Loucy (cell line): ENCODE measurements around the gene OSGIN1.

Experiments used
- H2AFZ ChIP-seq: fragments of 200-600 bp; sonication (generic); 2 replicates; pipeline ENCODE4 v1.6.0; 2016; ENCODE audit warnings: antibody characterized with exemption, mild to moderate bottlenecking, low read length, moderate library complexity
- H3F3A ChIP-seq: fragments of 200-600 bp; 2 replicates; pipeline ENCODE4 v1.6.0; 2016; ENCODE audit warnings: antibody characterized with exemption, low read depth, mild to moderate bottlenecking
- H3K27me3 ChIP-seq: fragments of 200-600 bp; sonication (generic); 2 replicates; pipeline ENCODE4 v1.6.1; 2014; ENCODE audit warnings: low read length, mild to moderate bottlenecking; ENCODE audit not compliant: insufficient read depth, poor library complexity, severe bottlenecking
- H3K36me3 ChIP-seq: fragments of 200-600 bp; sonication (generic); 2 replicates; pipeline ENCODE4 v1.6.1; 2016; ENCODE audit warnings: low read length; ENCODE audit not compliant: insufficient read depth
- H3K4me1 ChIP-seq: fragments of 200-600 bp; sonication (generic); 2 replicates; pipeline ENCODE4 v1.5.1; 2014; ENCODE audit warnings: low read length, mild to moderate bottlenecking; ENCODE audit not compliant: insufficient read depth, poor library complexity, severe bottlenecking
- H3K4me2 ChIP-seq: fragments of 200-600 bp; sonication (generic); 2 replicates; pipeline ENCODE4 v1.6.0; 2014; ENCODE audit warnings: antibody characterized with exemption, low read length, low read depth, mild to moderate bottlenecking; ENCODE audit not compliant: poor library complexity, severe bottlenecking
- H3K4me3 ChIP-seq: fragments of 200-600 bp; sonication (generic); 2 replicates; pipeline ENCODE4 v1.5.1; 2014; ENCODE audit warnings: low read length, mild to moderate bottlenecking, mixed read lengths; ENCODE audit not compliant: poor library complexity, severe bottlenecking
- H3K79me2 ChIP-seq: fragments of 200-600 bp; sonication (generic); 2 replicates; pipeline ENCODE4 v1.6.1; 2014; ENCODE audit warnings: low read length; ENCODE audit not compliant: insufficient read depth
- H3K9ac ChIP-seq: fragments of 200-600 bp; sonication (generic); 2 replicates; pipeline ENCODE4 v1.6.0; 2014; ENCODE audit warnings: mild to moderate bottlenecking, low read depth, low read length, moderate library complexity; ENCODE audit not compliant: poor library complexity, severe bottlenecking
- H3K9me2 ChIP-seq: fragments of 200-600 bp; sonication (generic); replicated peaks from 2 replicates; pipeline ENCODE4 v1.6.1; 2016; ENCODE audit warnings: low read depth, low read length, mixed read lengths
- H3K9me3 ChIP-seq: fragments of 200-600 bp; sonication (generic); 2 replicates; pipeline ENCODE4 v1.6.1; 2014; ENCODE audit warnings: mild to moderate bottlenecking, antibody characterized with exemption, low read length, low read depth; ENCODE audit not compliant: insufficient read depth
- H4K20me1 ChIP-seq: fragments of 200-600 bp; sonication (generic); 2 replicates; pipeline ENCODE4 v1.6.0; 2014; ENCODE audit warnings: antibody characterized with exemption, low read length, mild to moderate bottlenecking; ENCODE audit not compliant: insufficient read depth, poor library complexity, severe bottlenecking
- EZH2phosphoT487 ChIP-seq: fragments of 200-600 bp; IDR thresholded peaks from 2 replicates; pipeline ENCODE4 v1.6.1; 2018; ENCODE audit warnings: antibody characterized with exemption, mild to moderate bottlenecking, moderate library complexity, borderline replicate concordance
- TF ChIP-seq, protein P1 (sequence below): fragments of 200-600 bp; sonication (generic); conservative IDR thresholded peaks from 2 replicates; pipeline ENCODE4 v1.5.1; 2014; ENCODE audit warnings: mild to moderate bottlenecking, antibody characterized with exemption, low read length

Gene OSGIN1

DNA sequence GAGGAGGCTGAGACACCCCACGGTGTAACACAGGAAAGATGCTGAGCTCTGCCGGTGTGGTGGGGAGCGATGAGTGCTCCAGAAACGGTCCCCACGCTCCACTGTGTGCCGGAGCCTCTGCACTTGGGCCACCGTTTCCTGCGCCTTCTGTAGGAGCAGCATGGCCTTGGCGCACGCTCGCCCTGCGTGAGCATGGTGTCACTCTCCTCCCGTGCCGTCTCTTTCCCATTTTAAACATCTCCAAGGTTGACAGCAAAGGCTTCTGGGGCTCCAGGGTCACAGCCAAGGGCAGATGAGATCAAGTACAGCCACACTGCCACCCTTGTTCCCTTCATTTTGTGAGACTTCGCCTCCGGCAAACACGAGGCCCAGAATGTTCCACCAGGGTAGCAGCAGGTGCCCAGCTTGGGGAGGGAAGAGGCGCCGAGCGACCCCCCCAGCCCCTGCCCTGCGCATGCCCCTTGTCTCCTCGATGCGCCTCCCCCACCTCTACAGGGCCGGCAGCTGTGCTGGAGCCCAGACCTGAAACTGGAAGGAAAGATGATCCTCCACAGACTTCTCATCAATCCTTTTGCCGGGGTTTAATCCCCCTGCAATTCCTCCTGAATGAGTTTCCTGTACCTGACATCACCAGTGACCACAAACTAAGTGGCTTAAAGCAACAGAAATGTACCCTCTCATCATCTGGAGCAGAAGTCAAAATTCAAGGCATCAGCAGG lies 19.9 kb upstream of the OSGIN1 start:
- H2AFZ ChIP-seq, result no peak overlapping the region
- H3K9ac ChIP-seq, result no peak overlapping the region
- no peaks in the 10 kb centered on the region for H3K4me1 ChIP-seq
- no peak overlapping the region for H3K4me3 ChIP-seq
- H3F3A ChIP-seq, result no peaks in the 10 kb centered on the region
- no peaks in the 10 kb centered on the region for H3K9me3 ChIP-seq
- H3K79me2 ChIP-seq, result no peaks in the 10 kb centered on the region
- TF ChIP-seq EZH2phosphoT487, result no peak
- TF ChIP-seq, protein P1, sequence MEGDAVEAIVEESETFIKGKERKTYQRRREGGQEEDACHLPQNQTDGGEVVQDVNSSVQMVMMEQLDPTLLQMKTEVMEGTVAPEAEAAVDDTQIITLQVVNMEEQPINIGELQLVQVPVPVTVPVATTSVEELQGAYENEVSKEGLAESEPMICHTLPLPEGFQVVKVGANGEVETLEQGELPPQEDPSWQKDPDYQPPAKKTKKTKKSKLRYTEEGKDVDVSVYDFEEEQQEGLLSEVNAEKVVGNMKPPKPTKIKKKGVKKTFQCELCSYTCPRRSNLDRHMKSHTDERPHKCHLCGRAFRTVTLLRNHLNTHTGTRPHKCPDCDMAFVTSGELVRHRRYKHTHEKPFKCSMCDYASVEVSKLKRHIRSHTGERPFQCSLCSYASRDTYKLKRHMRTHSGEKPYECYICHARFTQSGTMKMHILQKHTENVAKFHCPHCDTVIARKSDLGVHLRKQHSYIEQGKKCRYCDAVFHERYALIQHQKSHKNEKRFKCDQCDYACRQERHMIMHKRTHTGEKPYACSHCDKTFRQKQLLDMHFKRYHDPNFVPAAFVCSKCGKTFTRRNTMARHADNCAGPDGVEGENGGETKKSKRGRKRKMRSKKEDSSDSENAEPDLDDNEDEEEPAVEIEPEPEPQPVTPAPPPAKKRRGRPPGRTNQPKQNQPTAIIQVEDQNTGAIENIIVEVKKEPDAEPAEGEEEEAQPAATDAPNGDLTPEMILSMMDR, result no peak
- no peaks in the 10 kb centered on the region for H3K36me3 ChIP-seq
- no peaks in the 10 kb centered on the region for H4K20me1 ChIP-seq
- H3K9me2 ChIP-seq, result no peaks in the 10 kb centered on the region
- H3K27me3 ChIP-seq, result no peaks in the 10 kb centered on the region
- no peak overlapping the region for H3K4me2 ChIP-seq

DNA sequence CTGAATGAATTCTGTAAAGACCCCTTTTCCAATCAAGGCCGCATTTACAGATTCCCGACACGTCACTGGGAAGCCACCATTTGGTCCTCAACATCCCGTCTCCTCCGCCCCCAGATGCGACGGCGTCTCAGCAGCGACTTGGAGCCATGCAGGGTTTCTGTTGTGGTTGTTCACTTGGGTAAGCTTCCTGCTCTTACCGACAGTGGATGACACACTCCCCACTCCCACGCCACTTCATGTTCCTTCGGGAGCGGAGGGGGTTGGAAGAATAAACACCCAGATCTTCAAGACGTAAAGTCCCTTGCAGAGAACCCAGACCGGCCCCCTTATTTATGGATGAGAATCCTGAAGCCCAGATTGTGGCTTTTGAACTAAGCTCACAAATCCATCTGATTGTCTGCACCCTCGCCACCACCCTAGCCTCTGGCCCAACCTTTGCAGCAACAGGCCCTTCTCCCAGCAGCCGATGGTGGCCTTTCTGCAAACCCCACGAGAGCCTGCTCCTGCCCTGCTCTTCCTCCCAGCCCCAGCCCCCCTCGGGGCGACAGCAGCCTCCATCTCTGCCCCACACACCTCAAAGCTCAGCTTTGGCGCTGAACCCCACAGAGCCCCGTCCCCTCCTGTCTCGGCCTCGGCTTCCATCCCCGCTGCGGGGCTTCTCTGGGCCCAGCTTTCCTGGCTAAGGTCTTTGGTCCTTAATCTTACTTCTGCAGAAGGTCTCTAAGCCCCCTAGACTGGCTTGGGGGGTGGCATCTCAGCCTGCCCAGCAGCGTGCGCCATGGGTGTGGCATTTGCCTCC lies 19.0 kb upstream of the OSGIN1 start:
- Histone ChIP-seq H4K20me1 (no peaks in the 10 kb centered on the region), H3K36me3 (no peaks in the 10 kb centered on the region), H3F3A (no peaks in the 10 kb centered on the region), H3K9ac (no peak overlapping the region), H2AFZ (no peak overlapping the region), H3K27me3 (no peaks in the 10 kb centered on the region), H3K79me2 (no peaks in the 10 kb centered on the region), H3K9me3 (no peaks in the 10 kb centered on the region), H3K9me2 (no peaks in the 10 kb centered on the region), H3K4me1 (no peaks in the 10 kb centered on the region), H3K4me3 (no peak overlapping the region), H3K4me2 (no peak overlapping the region)
- TF ChIP-seq EZH2phosphoT487, result no peak
- TF ChIP-seq, protein P1, result no peak

DNA sequence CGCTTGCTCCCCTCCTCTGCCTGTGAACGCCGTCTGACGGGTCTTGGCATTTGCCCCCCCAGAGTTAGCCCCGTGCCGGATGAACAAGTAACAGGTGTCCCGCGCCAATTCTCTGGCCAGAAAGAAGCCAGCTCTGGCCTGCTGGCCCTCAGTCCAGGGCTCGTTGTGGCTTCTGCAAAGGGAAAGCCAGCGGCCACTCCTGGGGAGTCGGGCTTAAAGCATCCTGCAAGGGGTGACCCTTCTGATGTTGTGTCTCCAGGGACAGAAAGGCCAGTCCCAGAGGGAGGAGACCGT lies 18.4 kb upstream of the OSGIN1 start:
- Histone ChIP-seq H3K9me2 (no peaks in the 10 kb centered on the region), H3K27me3 (no peaks in the 10 kb centered on the region), H3K9ac (no peak overlapping the region), H3K9me3 (no peaks in the 10 kb centered on the region), H3K36me3 (no peaks in the 10 kb centered on the region), H3F3A (no peaks in the 10 kb centered on the region), H3K4me2 (no peak overlapping the region), H4K20me1 (no peaks in the 10 kb centered on the region), H3K79me2 (no peaks in the 10 kb centered on the region), H3K4me3 (no peak overlapping the region), H3K4me1 (no peaks in the 10 kb centered on the region), H2AFZ (no peak overlapping the region)
- TF ChIP-seq EZH2phosphoT487, result no peak
- TF ChIP-seq, protein P1, result no peak
